Natural killer cell (primary cell): ENCODE results near the gene TSC22D1. TPM values are rescaled to one million over a fixed set of nuclear protein-coding genes. Genes with fewer than 3 reads are reported as not detected.

Experiments
- ATAC-seq, 3 donors: fragments of 150-1000 bp in 2 of 3; fragments of 200-7000 bp in 1 of 3; cut with Tn5 transposase; 1 replicate in 1 of 3; 2 replicates in 2 of 3; pipeline ENCODE4 v1.10.0; 2021; ENCODE audit warnings: mild to moderate bottlenecking in 2 of 3, moderate library complexity in 2 of 3
- DNase-seq, 2 donors: peaks; one replicate each; pipeline versions ENCODE4 v3.0.0 to v3.0.0-alpha.2; 2013 to 2021; ENCODE audit warnings: mixed read lengths in 1 of 2
- H3K27ac ChIP-seq: one replicate; pipeline ENCODE4 v1.5.1; 2013; ENCODE audit warnings: mild to moderate bottlenecking, low read length
- H3K27me3 ChIP-seq: one replicate; pipeline ENCODE4 v1.6.1; 2013; ENCODE audit warnings: low read length; ENCODE audit not compliant: control insufficient read depth, insufficient read depth
- H3K36me3 ChIP-seq: one replicate; pipeline ENCODE4 v1.6.1; 2013; ENCODE audit warnings: low read length; ENCODE audit not compliant: control insufficient read depth, insufficient read depth
- H3K4me1 ChIP-seq: one replicate; pipeline ENCODE4 v1.6.1; 2013; ENCODE audit warnings: low read length; ENCODE audit not compliant: control insufficient read depth, insufficient read depth
- H3K4me3 ChIP-seq: one replicate; pipeline ENCODE4 v1.5.1; 2013; ENCODE audit warnings: low read length
- H3K9me3 ChIP-seq: one replicate; pipeline ENCODE4 v1.6.1; 2013; ENCODE audit warnings: low read length; ENCODE audit not compliant: control insufficient read depth, insufficient read depth
- H3K27ac Mint-ChIP-seq, 2 donors: one replicate each; pipeline ENCODE4 v1.8.0; 2022; ENCODE audit warnings: mild to moderate bottlenecking in 2 of 2, mixed read lengths in 2 of 2, moderate library complexity in 1 of 2
- H3K27me3 Mint-ChIP-seq, 2 donors: one replicate each; pipeline ENCODE4 v1.8.0; 2022; ENCODE audit warnings: low read depth in 2 of 2, mixed read lengths in 2 of 2
- H3K36me3 Mint-ChIP-seq: one replicate; pipeline ENCODE4 v1.8.0; 2022; ENCODE audit warnings: mixed read lengths
- H3K4me1 Mint-ChIP-seq, 2 donors: one replicate each; pipeline ENCODE4 v1.8.0; 2022; ENCODE audit warnings: mixed read lengths in 2 of 2
- H3K4me3 Mint-ChIP-seq: one replicate; pipeline ENCODE4 v1.8.0; 2022; ENCODE audit warnings: mild to moderate bottlenecking, moderate library complexity, mixed read lengths
- H3K9me3 Mint-ChIP-seq, 2 donors: one replicate each; pipeline ENCODE4 v1.8.0; 2022; ENCODE audit warnings: mixed read lengths in 2 of 2
- WGBS: methylation state at CpG from one replicate; pipeline ENCODE4 v1.1.7; 2013; ENCODE audit warnings: missing lambda C conversion rate; ENCODE audit not compliant: insufficient coverage; 5-methylcytosine and 5-hydroxymethylcytosine counted together
- intact Hi-C: fragments of 100-400 bp; cut with micrococcal nuclease; formaldehyde crosslinking; loops from one replicate; pipeline ENCODE4 v1.14.2; 2022
- total RNA-seq, 4 donors: library from RNA; stranded (reverse); fragments of 120-200 nt in 1 of 4; gene quantifications; one replicate each; pipeline versions ENCODE4 v1.2.3 to v1.2.4, GENCODE V29; 2013 to 2022
- TF ChIP-seq, protein P1 (sequence below): fragments of 200-600 bp; IDR thresholded peaks from one replicate; pipeline ENCODE4 v1.8.0; 2022; ENCODE audit warnings: antibody characterized with exemption

TSC22D1 gene
- total RNA-seq, 3 donors from 2014 or later (not counting 1 experiment from before 2014, with no cell fraction given), result 44.3 to 54.4 (median 44.6) TPM

GRCh38 chr13:44561351-44561750 is 14.8 kb downstream of the TSC22D1 start:
- Histone ChIP-seq H3K36me3 (no peaks in the 10 kb centered on the region), H3K27ac (no peak overlapping the region), H3K4me3 (no peak overlapping the region), H3K4me1 (no peaks in the 10 kb centered on the region), H3K9me3 (no peaks in the 10 kb centered on the region), H3K27me3 (no peaks in the 10 kb centered on the region)
- WGBS, result 96% methylated on average over 1 of the region's 2 CpGs
- no peaks in the 10 kb centered on the region for H3K27me3 Mint-ChIP-seq
- H3K4me1 Mint-ChIP-seq, result peaks cover 0 to 10% of the 10 kb centered on the region in 2 donors
- ATAC-seq, result no peak
- intact Hi-C loops, result no loop called here
- no peak for DNase-seq
- no peaks in the 10 kb centered on the region for H3K36me3 Mint-ChIP-seq
- H3K9me3 Mint-ChIP-seq, result no peaks in the 10 kb centered on the region
- TF ChIP-seq, protein P1, sequence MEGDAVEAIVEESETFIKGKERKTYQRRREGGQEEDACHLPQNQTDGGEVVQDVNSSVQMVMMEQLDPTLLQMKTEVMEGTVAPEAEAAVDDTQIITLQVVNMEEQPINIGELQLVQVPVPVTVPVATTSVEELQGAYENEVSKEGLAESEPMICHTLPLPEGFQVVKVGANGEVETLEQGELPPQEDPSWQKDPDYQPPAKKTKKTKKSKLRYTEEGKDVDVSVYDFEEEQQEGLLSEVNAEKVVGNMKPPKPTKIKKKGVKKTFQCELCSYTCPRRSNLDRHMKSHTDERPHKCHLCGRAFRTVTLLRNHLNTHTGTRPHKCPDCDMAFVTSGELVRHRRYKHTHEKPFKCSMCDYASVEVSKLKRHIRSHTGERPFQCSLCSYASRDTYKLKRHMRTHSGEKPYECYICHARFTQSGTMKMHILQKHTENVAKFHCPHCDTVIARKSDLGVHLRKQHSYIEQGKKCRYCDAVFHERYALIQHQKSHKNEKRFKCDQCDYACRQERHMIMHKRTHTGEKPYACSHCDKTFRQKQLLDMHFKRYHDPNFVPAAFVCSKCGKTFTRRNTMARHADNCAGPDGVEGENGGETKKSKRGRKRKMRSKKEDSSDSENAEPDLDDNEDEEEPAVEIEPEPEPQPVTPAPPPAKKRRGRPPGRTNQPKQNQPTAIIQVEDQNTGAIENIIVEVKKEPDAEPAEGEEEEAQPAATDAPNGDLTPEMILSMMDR, result no peak
- no peak overlapping the region for H3K27ac Mint-ChIP-seq
- H3K4me3 Mint-ChIP-seq, result no peak overlapping the region

DNA sequence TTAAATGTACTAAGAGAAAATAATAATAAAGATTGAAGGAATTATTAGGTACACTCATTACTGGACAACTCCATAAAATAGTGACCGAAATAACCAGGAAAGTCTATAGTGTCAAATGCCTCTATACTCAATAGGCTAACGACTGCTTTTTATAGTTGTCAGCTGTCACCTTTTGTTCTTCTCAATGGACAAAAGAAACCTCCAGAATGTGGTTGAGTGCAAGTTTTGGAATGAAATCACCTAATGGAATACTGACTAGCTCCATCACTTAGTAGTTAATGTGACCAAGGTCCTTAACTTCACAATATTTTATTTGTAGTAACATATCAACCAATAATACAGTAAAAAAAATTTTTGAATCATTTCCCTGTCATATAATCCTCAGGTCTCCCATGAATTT is 18.1 kb downstream of the TSC22D1 start:
- no peak overlapping the region for H3K27ac Mint-ChIP-seq
- peaks cover 0 to 5% of the 10 kb centered on the region in 2 donors for H3K4me1 Mint-ChIP-seq
- Histone ChIP-seq H3K4me1 (no peaks in the 10 kb centered on the region), H3K27me3 (no peaks in the 10 kb centered on the region), H3K9me3 (no peaks in the 10 kb centered on the region), H3K27ac (no peak overlapping the region), H3K36me3 (no peaks in the 10 kb centered on the region), H3K4me3 (no peak overlapping the region)
- no peaks in the 10 kb centered on the region for H3K36me3 Mint-ChIP-seq
- no peaks in the 10 kb centered on the region for H3K9me3 Mint-ChIP-seq
- intact Hi-C loops, result no loop called here
- no peaks in the 10 kb centered on the region for H3K27me3 Mint-ChIP-seq
- TF ChIP-seq, protein P1, result no peak
- no peak for ATAC-seq
- 100% methylated on average over 1 of the region's 2 CpGs for WGBS
- no peak for DNase-seq
- H3K4me3 Mint-ChIP-seq, result no peak overlapping the region

DNA sequence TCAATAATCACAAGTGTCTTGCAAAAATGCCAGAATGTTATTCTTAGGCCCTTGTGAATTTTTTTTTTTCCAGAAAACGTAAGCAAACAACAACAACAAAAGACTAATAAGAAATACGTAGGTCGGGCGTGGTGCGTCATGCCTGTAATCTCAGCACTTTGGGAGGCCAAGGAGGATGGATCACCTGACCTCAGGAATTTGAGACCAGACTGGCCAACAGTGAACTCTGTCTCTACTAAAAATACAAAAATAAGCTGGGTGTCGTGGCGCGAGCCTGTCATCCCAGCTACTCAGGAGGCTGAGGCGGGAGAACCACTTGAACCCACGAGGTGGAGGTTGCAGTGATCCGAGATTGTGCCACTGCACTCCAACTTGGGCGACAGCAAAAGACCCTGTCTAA is 20.9 kb downstream of the TSC22D1 start:
- Mint-ChIP-seq H3K4me3 (no peak overlapping the region), H3K27me3 (no peaks in the 10 kb centered on the region), H3K4me1 (peaks cover 4 to 5% of the 10 kb centered on the region in 2 donors), H3K27ac (no peak overlapping the region), H3K36me3 (no peaks in the 10 kb centered on the region), H3K9me3 (no peaks in the 10 kb centered on the region)
- Histone ChIP-seq H3K4me1 (no peaks in the 10 kb centered on the region), H3K9me3 (no peaks in the 10 kb centered on the region), H3K27ac (no peak overlapping the region), H3K4me3 (no peak overlapping the region), H3K27me3 (no peaks in the 10 kb centered on the region), H3K36me3 (no peaks in the 10 kb centered on the region)
- TF ChIP-seq, protein P1, result no peak
- 95% methylated on average over 10 of the region's 12 CpGs for WGBS
- ATAC-seq (no peak), DNase-seq (no peak)
- intact Hi-C loops, result no loop called here

DNA sequence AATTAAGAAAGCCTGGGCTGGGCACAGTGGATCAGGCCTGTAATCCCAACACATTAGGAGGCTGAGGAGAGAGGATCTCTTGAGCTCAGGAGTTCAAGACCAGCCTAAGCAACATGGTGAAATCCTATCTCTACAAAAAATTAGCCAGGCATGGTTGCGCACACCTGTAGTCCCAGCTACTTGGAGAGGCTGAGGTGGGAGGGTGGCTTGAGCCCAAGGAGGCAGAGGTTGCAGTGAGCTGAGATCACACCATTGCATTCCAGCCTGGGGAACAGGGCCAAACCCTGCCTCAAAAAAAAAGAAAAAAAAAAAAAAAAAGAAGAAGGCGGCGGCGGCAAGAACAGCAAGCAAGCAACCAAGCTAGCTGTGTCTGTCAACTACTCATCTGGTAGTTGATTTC is 26.7 kb downstream of the TSC22D1 start:
- H3K4me1 ChIP-seq, result no peaks in the 10 kb centered on the region
- no peaks in the 10 kb centered on the region for H3K36me3 ChIP-seq
- no peak overlapping the region for H3K27ac Mint-ChIP-seq
- H3K4me3 Mint-ChIP-seq, result no peak overlapping the region
- H3K27me3 ChIP-seq, result no peaks in the 10 kb centered on the region
- DNase-seq, result no peak
- H3K27ac ChIP-seq, result no peak overlapping the region
- no peak for ATAC-seq
- 100% methylated on average over 1 of the region's 4 CpGs for WGBS
- TF ChIP-seq, protein P1, result no peak
- no peaks in the 10 kb centered on the region for H3K27me3 Mint-ChIP-seq
- no peak overlapping the region for H3K4me3 ChIP-seq
- H3K36me3 Mint-ChIP-seq, result no peaks in the 10 kb centered on the region
- intact Hi-C loops, result no loop called here
- H3K9me3 ChIP-seq, result no peaks in the 10 kb centered on the region
- H3K9me3 Mint-ChIP-seq, result no peaks in the 10 kb centered on the region
- peaks cover 0 to 4% of the 10 kb centered on the region in 2 donors for H3K4me1 Mint-ChIP-seq
